HG03060 (cell line): ENCODE measurements around the gene ADGRA1.
"Not testable (repeated sequence)": the region's sequence is repeated elsewhere in the genome, so short reads cannot be mapped to it uniquely, and the experiment has no call there.

ENCODE experiments used
- ATAC-seq: cut with Tn5 transposase; IDR thresholded peaks from one replicate; pipeline ENCODE4 v1.9.1; 2021; ENCODE audit warnings: low read depth, moderate number of reproducible peaks; ENCODE audit not compliant: unreplicated experiment

Gene ADGRA1

GRCh38 chr10:133087679-133088178, at the start of gene ADGRA1:
Gene ADGRA1, plus strand, starts transcription at chr10:133087924. Its CDS starts 986 bp downstream, at chr10:133088910.
- ATAC-seq, result no peak

- no peak for ATAC-seq
These were observed 49.5 kb upstream of the ADGRA1 start for GRCh38 chr10:133038036-133038823.

- ATAC-seq, result no peak
These were observed 48.5 kb upstream of the ADGRA1 start for GRCh38 chr10:133039107-133039802.

- ATAC-seq, result no peak
These were observed 47.9 kb upstream of the ADGRA1 start for GRCh38 chr10:133039803-133040165.

- ATAC-seq, result no peak
These were observed 47.5 kb upstream of the ADGRA1 start for GRCh38 chr10:133040198-133040597.

- no peak for ATAC-seq
These were observed 46.6 kb upstream of the ADGRA1 start for GRCh38 chr10:133041101-133041500.

GRCh38 chr10:133042061-133042460, 45.7 kb upstream of the ADGRA1 start:
- ATAC-seq, result no peak

GRCh38 chr10:133042816-133043215, 44.9 kb upstream of the ADGRA1 start:
- no peak for ATAC-seq

- ATAC-seq, result no peak
These were observed 44.0 kb upstream of the ADGRA1 start for GRCh38 chr10:133043541-133044225.

GRCh38 chr10:133044401-133044811, 43.3 kb upstream of the ADGRA1 start:
- ATAC-seq, result no peak

- no peak for ATAC-seq
These were observed 42.0 kb upstream of the ADGRA1 start for GRCh38 chr10:133045556-133046389.

GRCh38 chr10:133046390-133046765, 41.3 kb upstream of the ADGRA1 start:
- ATAC-seq, result no peak

GRCh38 chr10:133047526-133048123, 40.1 kb upstream of the ADGRA1 start:
- ATAC-seq, result no peak

GRCh38 chr10:133048266-133048665, 39.5 kb upstream of the ADGRA1 start:
- no peak for ATAC-seq

- ATAC-seq, result no peak
These were observed 38.8 kb upstream of the ADGRA1 start for GRCh38 chr10:133048926-133049325.

- ATAC-seq, result no peak
These were observed 38.1 kb upstream of the ADGRA1 start for GRCh38 chr10:133049639-133050038.

- no peak for ATAC-seq
These were observed 37.4 kb upstream of the ADGRA1 start for GRCh38 chr10:133050371-133050770.

- ATAC-seq, result no peak
These were observed 35.6 kb upstream of the ADGRA1 start for GRCh38 chr10:133052076-133052475.

- not testable (repeated sequence) for ATAC-seq
These were observed 34.1 kb upstream of the ADGRA1 start for GRCh38 chr10:133053527-133054133.

- no peak for ATAC-seq
These were observed 32.3 kb upstream of the ADGRA1 start for GRCh38 chr10:133055470-133055869.
